Stimulated activated CD4-positive, alpha-beta T cell treated with anti-CD3 and anti-CD28 coated beads, Interleukin-15, amount 100 ng/mL, for 24 hours (primary cell): Measurements from ENCODE around the gene PLCB1.
"Not testable (repeated sequence)": the region's sequence is repeated elsewhere in the genome, so short reads cannot be mapped to it uniquely, and the experiment has no call there.

Source experiments
- DNase-seq: peaks from one replicate; pipeline ENCODE4 v3.0.0-alpha.2; 2020

Gene PLCB1

GRCh38 chr20:8457978-8458377 is 325.9 kb downstream of the PLCB1 start:
- DNase-seq = no peak

GRCh38 chr20:8461186-8461585 is 329.1 kb downstream of the PLCB1 start:
- no peak for DNase-seq

GRCh38 chr20:8464368-8464767 is 332.3 kb downstream of the PLCB1 start:
- DNase-seq = no peak

GRCh38 chr20:8466781-8467180 is 334.7 kb downstream of the PLCB1 start:
- not testable (repeated sequence) for DNase-seq

- no peak for DNase-seq
Observed at GRCh38 chr20:8470156-8470555, 338.1 kb downstream of the PLCB1 start.

- no peak for DNase-seq
Observed at GRCh38 chr20:8471465-8471864, 339.4 kb downstream of the PLCB1 start.

GRCh38 chr20:8473459-8473858 is 341.4 kb downstream of the PLCB1 start:
- no peak for DNase-seq

GRCh38 chr20:8474027-8474668 is 342.1 kb downstream of the PLCB1 start:
- DNase-seq = no peak

- no peak for DNase-seq
Observed at GRCh38 chr20:8476021-8476420, 344.0 kb downstream of the PLCB1 start.

GRCh38 chr20:8480597-8480996 is 348.5 kb downstream of the PLCB1 start:
- no peak for DNase-seq

- no peak for DNase-seq
Observed at GRCh38 chr20:8487696-8488095, 355.6 kb downstream of the PLCB1 start.

- DNase-seq = no peak
Observed at GRCh38 chr20:8489094-8489883, 357.2 kb downstream of the PLCB1 start.

GRCh38 chr20:8490076-8490830 is 358.2 kb downstream of the PLCB1 start:
- DNase-seq = no peak

- DNase-seq = no peak
Observed at GRCh38 chr20:8492173-8492572, 360.1 kb downstream of the PLCB1 start.

- no peak for DNase-seq
Observed at GRCh38 chr20:8498571-8498970, 366.5 kb downstream of the PLCB1 start.

- no peak for DNase-seq
Observed at GRCh38 chr20:8504030-8504429, 372.0 kb downstream of the PLCB1 start.

GRCh38 chr20:8505476-8506200 is 373.6 kb downstream of the PLCB1 start:
- no peak for DNase-seq

- DNase-seq = no peak
Observed at GRCh38 chr20:8507231-8507630, 375.2 kb downstream of the PLCB1 start.

GRCh38 chr20:8509809-8510208 is 377.7 kb downstream of the PLCB1 start:
- DNase-seq = no peak

GRCh38 chr20:8510808-8511207 is 378.7 kb downstream of the PLCB1 start:
- no peak for DNase-seq

GRCh38 chr20:8512003-8512402 is 379.9 kb downstream of the PLCB1 start:
- DNase-seq = no peak

- DNase-seq = no peak
Observed at GRCh38 chr20:8515810-8516435, 383.9 kb downstream of the PLCB1 start.

- no peak for DNase-seq
Observed at GRCh38 chr20:8518878-8519277, 386.8 kb downstream of the PLCB1 start.
